Activated CD8-positive, alpha-beta T cell treated with anti-CD3 and anti-CD28 coated beads for 36 hours (primary cell): ENCODE results near the gene WNT2. TPM values are rescaled to one million over a fixed set of nuclear protein-coding genes. Genes with fewer than 3 reads are reported as not detected.

Source experiments
- ATAC-seq: fragments of 200-7000 bp; cut with Tn5 transposase; one replicate; pipeline ENCODE4 v1.10.0; 2021; ENCODE audit warnings: mild to moderate bottlenecking, moderate library complexity
- CTCF ChIA-PET: fragments of 350-600 bp; sonication (Branson Sonifier 250); formaldehyde crosslinking; loops from one replicate; lab custom pipeline; 2021; ENCODE audit warnings: antibody characterized with exemption; lab: Charles Lee
- POLR2A ChIA-PET: fragments of 350-600 bp; sonication (Branson Sonifier 250); formaldehyde crosslinking; loops from one replicate; lab custom pipeline; 2021; ENCODE audit warnings: antibody characterized with exemption; lab: Charles Lee
- DNase-seq: peaks from one replicate; pipeline ENCODE4 v3.0.0-alpha.2; 2020
- H3K27ac Mint-ChIP-seq: one replicate; pipeline ENCODE4 v1.8.0; 2021; ENCODE audit warnings: mild to moderate bottlenecking, mixed read lengths
- H3K27me3 Mint-ChIP-seq: one replicate; pipeline ENCODE4 v1.8.0; 2021; ENCODE audit warnings: mixed read lengths
- H3K36me3 Mint-ChIP-seq: one replicate; pipeline ENCODE4 v1.8.0; 2021; ENCODE audit warnings: low read depth, mixed read lengths
- H3K4me1 Mint-ChIP-seq: one replicate; pipeline ENCODE4 v1.8.0; 2021; ENCODE audit warnings: low read depth, mixed read lengths
- H3K4me3 Mint-ChIP-seq: one replicate; pipeline ENCODE4 v1.8.0; 2021; ENCODE audit warnings: mild to moderate bottlenecking, moderate library complexity, mixed read lengths
- H3K9me3 Mint-ChIP-seq: one replicate; pipeline ENCODE4 v1.8.0; 2021; ENCODE audit warnings: mixed read lengths
- intact Hi-C: fragments of 100-400 bp; cut with micrococcal nuclease; formaldehyde crosslinking; loops from one replicate; pipeline ENCODE4 v1.10.0; 2022
- total RNA-seq, 2 experiments: library from RNA; stranded (reverse); gene quantifications; one replicate each; pipeline ENCODE4 v1.2.3, GENCODE V29; 2021
- TF ChIP-seq, protein P1 (sequence below): fragments of 200-600 bp; IDR thresholded peaks from one replicate; pipeline ENCODE4 v1.8.0; 2022; ENCODE audit warnings: antibody characterized with exemption, mild to moderate bottlenecking

WNT2 gene
- total RNA-seq, 2 experiments from 2014 or later: not detected

DNA sequence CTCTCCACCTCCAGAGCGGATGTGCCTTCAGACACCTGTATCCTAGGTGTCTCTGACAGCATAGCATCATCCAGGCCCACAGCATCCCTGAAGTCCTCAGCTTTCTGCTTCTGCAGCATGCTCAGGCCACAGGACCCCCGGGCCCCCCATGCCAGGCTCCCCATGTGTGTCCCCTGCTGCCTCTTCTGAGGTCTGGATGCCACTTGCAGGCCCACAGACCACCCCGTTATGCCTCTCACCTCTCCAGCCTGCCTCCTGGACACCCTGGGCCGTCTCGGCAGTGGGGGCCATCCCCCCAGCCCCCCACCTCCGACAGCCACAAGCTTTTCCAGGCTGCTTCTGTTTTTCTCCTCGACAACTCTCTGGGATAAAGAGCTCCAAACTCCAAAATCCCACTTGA lies 84.4 kb downstream of the WNT2 start:
- no peak for DNase-seq
- Mint-ChIP-seq H3K27me3 (peaks cover 6% of the 10 kb centered on the region), H3K9me3 (peaks cover 1% of the 10 kb centered on the region), H3K4me1 (no peaks in the 10 kb centered on the region), H3K27ac (no peak overlapping the region), H3K4me3 (no peak overlapping the region), H3K36me3 (no peaks in the 10 kb centered on the region)
- TF ChIP-seq, protein P1, sequence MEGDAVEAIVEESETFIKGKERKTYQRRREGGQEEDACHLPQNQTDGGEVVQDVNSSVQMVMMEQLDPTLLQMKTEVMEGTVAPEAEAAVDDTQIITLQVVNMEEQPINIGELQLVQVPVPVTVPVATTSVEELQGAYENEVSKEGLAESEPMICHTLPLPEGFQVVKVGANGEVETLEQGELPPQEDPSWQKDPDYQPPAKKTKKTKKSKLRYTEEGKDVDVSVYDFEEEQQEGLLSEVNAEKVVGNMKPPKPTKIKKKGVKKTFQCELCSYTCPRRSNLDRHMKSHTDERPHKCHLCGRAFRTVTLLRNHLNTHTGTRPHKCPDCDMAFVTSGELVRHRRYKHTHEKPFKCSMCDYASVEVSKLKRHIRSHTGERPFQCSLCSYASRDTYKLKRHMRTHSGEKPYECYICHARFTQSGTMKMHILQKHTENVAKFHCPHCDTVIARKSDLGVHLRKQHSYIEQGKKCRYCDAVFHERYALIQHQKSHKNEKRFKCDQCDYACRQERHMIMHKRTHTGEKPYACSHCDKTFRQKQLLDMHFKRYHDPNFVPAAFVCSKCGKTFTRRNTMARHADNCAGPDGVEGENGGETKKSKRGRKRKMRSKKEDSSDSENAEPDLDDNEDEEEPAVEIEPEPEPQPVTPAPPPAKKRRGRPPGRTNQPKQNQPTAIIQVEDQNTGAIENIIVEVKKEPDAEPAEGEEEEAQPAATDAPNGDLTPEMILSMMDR: no peak
- POLR2A ChIA-PET: no interaction called here
- CTCF ChIA-PET: no interaction called here
- intact Hi-C loops: no loop called here
- no peak for ATAC-seq

DNA sequence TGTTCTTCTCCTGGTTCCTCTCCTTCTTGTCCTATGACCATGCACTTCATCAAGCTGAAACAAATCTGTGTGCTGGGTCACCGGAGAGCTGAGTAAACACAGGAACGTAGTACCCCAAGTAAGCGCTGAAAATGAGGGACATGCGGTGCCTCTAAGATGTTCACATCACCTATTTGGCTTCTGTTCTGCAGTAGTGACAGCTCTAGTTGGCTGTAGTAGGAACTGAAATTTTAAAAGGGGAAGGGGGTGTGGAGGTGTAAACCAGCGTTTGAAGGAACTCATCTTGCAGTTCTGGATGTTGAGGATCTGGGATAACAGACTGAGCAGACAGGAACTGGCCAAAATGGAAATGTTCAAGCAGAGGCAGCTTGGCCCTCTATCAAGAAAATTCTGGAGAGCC lies 85.2 kb downstream of the WNT2 start:
- peaks cover 4% of the 10 kb centered on the region for H3K9me3 Mint-ChIP-seq
- peaks cover 4% of the 10 kb centered on the region for H3K27me3 Mint-ChIP-seq
- intact Hi-C loops: no loop called here
- ChIA-PET POLR2A (no interaction called here), CTCF (interaction anchor here (1.7 kb wide), 1 partner anchor 25 kb away, joined by 5 read pairs; no protein-coding TSS in a partner anchor)
- DNase-seq (no peak), ATAC-seq (no peak)
- H3K4me1 Mint-ChIP-seq: no peaks in the 10 kb centered on the region
- no peak overlapping the region for H3K4me3 Mint-ChIP-seq
- no peaks in the 10 kb centered on the region for H3K36me3 Mint-ChIP-seq
- H3K27ac Mint-ChIP-seq: no peak overlapping the region
- TF ChIP-seq, protein P1: no peak

DNA sequence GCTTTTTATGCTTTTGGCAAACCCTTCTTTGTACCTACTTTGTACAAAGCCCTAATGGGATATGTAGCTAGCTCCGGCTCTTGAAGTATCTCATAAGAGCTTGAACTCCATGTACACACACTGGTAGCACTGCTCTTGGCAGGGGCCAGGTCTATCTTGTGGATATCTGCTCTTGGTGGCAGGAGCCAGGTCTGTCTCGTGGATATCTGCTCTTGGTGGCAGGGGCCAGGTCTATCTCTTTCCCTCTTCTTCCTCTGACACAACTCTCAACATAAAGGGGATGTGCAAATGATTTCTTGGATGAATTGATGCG lies 91.9 kb downstream of the WNT2 start:
- H3K27ac Mint-ChIP-seq: no peak overlapping the region
- H3K27me3 Mint-ChIP-seq: no peaks in the 10 kb centered on the region
- intact Hi-C loops: no loop called here
- CTCF ChIA-PET: no interaction called here
- POLR2A ChIA-PET: no interaction called here
- ATAC-seq (no peak), DNase-seq (no peak)
- H3K9me3 Mint-ChIP-seq: peaks cover 5% of the 10 kb centered on the region
- no peaks in the 10 kb centered on the region for H3K4me1 Mint-ChIP-seq
- H3K36me3 Mint-ChIP-seq: no peaks in the 10 kb centered on the region
- TF ChIP-seq, protein P1: no peak
- H3K4me3 Mint-ChIP-seq: no peak overlapping the region

DNA sequence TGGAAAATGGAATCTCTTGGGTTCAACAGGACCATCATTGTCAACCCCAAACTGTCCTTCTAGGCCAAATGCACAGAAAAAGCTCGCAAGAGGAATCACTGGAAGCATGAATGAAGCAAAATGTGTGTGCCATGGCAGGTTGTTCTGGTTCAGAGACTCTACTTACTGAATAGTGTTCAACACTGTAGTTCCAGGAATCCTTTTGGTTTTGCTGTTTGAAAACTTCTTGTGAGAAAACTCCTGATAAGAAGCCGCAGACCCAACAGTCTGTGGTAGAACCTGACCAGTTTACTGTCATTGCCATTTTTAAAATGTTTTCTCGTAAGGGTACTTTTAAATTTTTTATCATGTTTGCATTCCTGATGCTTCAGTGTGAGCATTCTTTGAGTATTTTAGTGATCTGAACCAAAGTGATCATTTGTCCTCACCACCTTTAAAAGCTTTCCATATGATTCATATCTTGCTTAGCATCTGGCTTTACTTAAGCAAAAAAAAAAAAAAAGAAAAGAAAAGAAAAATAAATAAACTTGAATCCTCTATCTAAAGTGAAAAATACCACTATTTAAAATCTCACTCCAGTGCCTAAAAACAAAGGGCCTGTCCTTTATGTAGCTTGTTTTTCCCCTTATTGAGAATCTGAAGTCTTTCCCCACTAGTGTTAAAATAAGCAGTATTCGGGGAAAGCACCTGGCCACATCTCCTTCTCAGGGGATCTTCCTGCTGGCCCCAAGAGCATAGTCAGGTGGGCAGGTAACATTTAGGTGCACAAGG lies 92.4 kb downstream of the WNT2 start:
- no peaks in the 10 kb centered on the region for H3K4me1 Mint-ChIP-seq
- ChIA-PET POLR2A (no interaction called here), CTCF (no interaction called here)
- ATAC-seq (no peak), DNase-seq (no peak)
- H3K4me3 Mint-ChIP-seq: no peak overlapping the region
- H3K27ac Mint-ChIP-seq: no peak overlapping the region
- no peaks in the 10 kb centered on the region for H3K36me3 Mint-ChIP-seq
- intact Hi-C loops: no loop called here
- H3K27me3 Mint-ChIP-seq: no peaks in the 10 kb centered on the region
- TF ChIP-seq, protein P1: no peak
- H3K9me3 Mint-ChIP-seq: peaks cover 5% of the 10 kb centered on the region

DNA sequence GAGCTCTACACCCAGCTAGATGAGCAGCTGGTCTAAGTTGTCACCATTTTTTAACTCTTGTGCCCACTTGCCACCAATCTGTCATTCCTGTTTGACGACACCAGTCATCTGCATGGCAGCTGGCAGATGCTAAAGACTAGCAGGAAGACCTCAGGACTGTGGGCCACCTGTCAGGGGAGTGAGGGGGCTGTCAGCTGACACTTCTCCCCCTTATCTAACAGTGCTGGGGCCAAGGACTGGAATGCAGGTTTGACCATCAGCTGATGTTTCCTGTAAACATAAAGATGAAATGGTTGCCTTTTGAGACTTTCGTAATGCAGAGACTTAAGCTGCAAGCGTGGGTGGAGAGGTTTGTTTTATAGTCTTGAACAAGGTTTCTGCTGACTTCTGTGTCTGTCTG lies 93.5 kb downstream of the WNT2 start:
- no peak for DNase-seq
- ChIA-PET CTCF (interaction anchor here (0.9 to 1.2 kb wide), 2 partner anchors 11 to 17 kb away, joined by 3 to 4 read pairs; no protein-coding TSS in a partner anchor), POLR2A (no interaction called here)
- Mint-ChIP-seq H3K27me3 (no peaks in the 10 kb centered on the region), H3K4me3 (no peak overlapping the region), H3K27ac (no peak overlapping the region), H3K36me3 (no peaks in the 10 kb centered on the region), H3K4me1 (no peaks in the 10 kb centered on the region), H3K9me3 (peaks cover 5% of the 10 kb centered on the region)
- intact Hi-C loops: no loop called here
- TF ChIP-seq, protein P1: no peak
- ATAC-seq: no peak
